B cell (primary cell): ENCODE results near the gene OMA1. TPM values are rescaled to one million over a fixed set of nuclear protein-coding genes. Genes with fewer than 3 reads are reported as not detected.

Experiments
- ATAC-seq: fragments of 200-7000 bp; cut with Tn5 transposase; one replicate; pipeline ENCODE4 v1.10.0; 2021; ENCODE audit warnings: low read depth, mild to moderate bottlenecking, moderate number of reproducible peaks, moderate library complexity
- CTCF ChIA-PET: fragments of 350-600 bp; sonication (Branson Sonifier 250); formaldehyde crosslinking; loops from one replicate; lab custom pipeline; 2021; ENCODE audit warnings: antibody characterized with exemption, inconsistent platforms; lab: Charles Lee
- POLR2A ChIA-PET: fragments of 350-600 bp; sonication (Branson Sonifier 250); formaldehyde crosslinking; loops from one replicate; lab custom pipeline; 2021; ENCODE audit warnings: antibody characterized with exemption; lab: Charles Lee
- DNase-seq: peaks from one replicate; pipeline ENCODE4 v3.0.0; 2013
- H2AFZ ChIP-seq: 2 replicates; pipeline ENCODE4 v1.6.1; 2012; ENCODE audit warnings: mild to moderate bottlenecking, low read depth, low read length; ENCODE audit not compliant: insufficient read depth, poor library complexity, severe bottlenecking
- H3K27ac ChIP-seq, 2 donors: 1 replicate in 1 of 2; 2 replicates in 1 of 2; pipeline ENCODE4 v1.5.1; 2012 to 2013; ENCODE audit warnings: low read length in 2 of 2, mild to moderate bottlenecking in 2 of 2, moderate library complexity in 1 of 2
- H3K27me3 ChIP-seq, 4 experiments: fragments of 200-600 bp in 1 of 4; sonication (generic) in 1 of 4; replicated peaks in 1 of 4; 1 replicate in 2 of 4; 2 replicates in 2 of 4; pipeline versions ENCODE4 v1.6.1 to v1.7.0; 2013 to 2016; ENCODE audit warnings: low read length in 3 of 4, mild to moderate bottlenecking in 2 of 4, mixed read lengths in 1 of 4, moderate library complexity in 1 of 4; ENCODE audit not compliant: insufficient read depth in 4 of 4, control insufficient read depth in 3 of 4; ENCODE audit errors: control extremely low read depth in 1 of 4
- H3K36me3 ChIP-seq, 2 experiments: replicated peaks in 1 of 2; 1 replicate in 1 of 2; 2 replicates in 1 of 2; pipeline versions ENCODE4 v1.6.1 to v1.7.1; 2013; ENCODE audit warnings: low read length in 1 of 2; ENCODE audit not compliant: insufficient read depth in 2 of 2, control insufficient read depth in 1 of 2; ENCODE audit errors: control extremely low read depth in 1 of 2, extremely low read depth in 1 of 2
- H3K4me1 ChIP-seq, 2 donors: fragments of 200-600 bp in 1 of 2; sonication (generic) in 1 of 2; 1 replicate in 1 of 2; 2 replicates in 1 of 2; pipeline versions ENCODE4 v1.5.1 to v1.6.1; 2013 to 2017; ENCODE audit warnings: low read length in 2 of 2; ENCODE audit not compliant: control insufficient read depth in 2 of 2, insufficient read depth in 2 of 2
- H3K4me2 ChIP-seq: replicated peaks from 2 replicates; pipeline ENCODE3; 2012; ENCODE audit warnings: mild to moderate bottlenecking, low read depth, low read length; ENCODE audit not compliant: poor library complexity, severe bottlenecking
- H3K4me3 ChIP-seq, 5 experiments: fragments of 200-600 bp in 1 of 5; sonication (generic) in 1 of 5; 1 replicate in 3 of 5; 2 replicates in 2 of 5; pipeline versions ENCODE4 v1.5.1 to v1.7.0; 2011 to 2016; ENCODE audit warnings: low read length in 4 of 5, mild to moderate bottlenecking in 4 of 5, low read depth in 2 of 5, control low read depth in 1 of 5, moderate library complexity in 1 of 5; ENCODE audit not compliant: insufficient read depth in 1 of 5; ENCODE audit errors: control extremely low read depth in 1 of 5, extremely low read depth in 1 of 5
- H3K79me2 ChIP-seq: fragments of 200-600 bp; sonication (generic); one replicate; pipeline ENCODE4 v1.6.0; 2016; ENCODE audit warnings: low read length; ENCODE audit not compliant: control insufficient read depth, insufficient read depth
- H3K9ac ChIP-seq: fragments of 200-600 bp; sonication (generic); 2 replicates; pipeline ENCODE4 v1.6.1; 2017; ENCODE audit warnings: mild to moderate bottlenecking, low read length, moderate library complexity
- H3K9me3 ChIP-seq, 3 donors: one replicate each; pipeline versions ENCODE4 v1.6.1 to v1.7.1; 2013; ENCODE audit warnings: low read length in 2 of 3; ENCODE audit not compliant: control insufficient read depth in 2 of 3, insufficient read depth in 1 of 3; ENCODE audit errors: control extremely low read depth in 1 of 3
- H4K20me1 ChIP-seq: 2 replicates; pipeline ENCODE4 v1.6.0; 2012; ENCODE audit warnings: mild to moderate bottlenecking, low read length; ENCODE audit not compliant: insufficient read depth, control insufficient read depth, poor library complexity, severe bottlenecking
- H3K27ac Mint-ChIP-seq: one replicate; pipeline ENCODE4 v1.8.0; 2021; ENCODE audit warnings: mixed read lengths
- H3K27me3 Mint-ChIP-seq: one replicate; pipeline ENCODE4 v1.8.0; 2021; ENCODE audit warnings: mixed read lengths
- H3K4me1 Mint-ChIP-seq: one replicate; pipeline ENCODE4 v1.8.0; 2021; ENCODE audit warnings: mixed read lengths
- H3K4me3 Mint-ChIP-seq: one replicate; pipeline ENCODE4 v1.8.0; 2021; ENCODE audit warnings: mixed read lengths
- H3K9me3 Mint-ChIP-seq: one replicate; pipeline ENCODE4 v1.8.0; 2022; ENCODE audit warnings: mixed read lengths; ENCODE audit not compliant: insufficient read depth
- EZH2 ChIP-seq: IDR thresholded peaks from 2 replicates; pipeline ENCODE4 v1.6.1; 2012; ENCODE audit warnings: borderline replicate concordance, low read depth, mild to moderate bottlenecking, moderate library complexity, low read length; ENCODE audit not compliant: insufficient read depth, poor library complexity, severe bottlenecking
- WGBS: methylation state at CpG from one replicate; pipeline ENCODE4 v1.1.5; 2013; ENCODE audit warnings: missing lambda C conversion rate; ENCODE audit not compliant: insufficient coverage; 5-methylcytosine and 5-hydroxymethylcytosine counted together
- intact Hi-C: fragments of 100-400 bp; cut with micrococcal nuclease; formaldehyde crosslinking; loops from one replicate; pipeline ENCODE4 v1.10.0; 2022
- polyA plus RNA-seq: library from polyadenylated mRNA; depleted of rRNA; stranded (reverse); fragments of >200 nt; gene quantifications from 2 replicates; pipeline ENCODE4 v1.2.3, GENCODE V29; 2012
- total RNA-seq, 2 donors: library from RNA; stranded (reverse); fragments of 120-200 nt in 1 of 2; gene quantifications; 1 replicate in 1 of 2; 2 replicates in 1 of 2; pipeline versions ENCODE4 v1.2.3 to v1.2.4, GENCODE V29; 2013 to 2022
- TF ChIP-seq, protein P1 (sequence below): fragments of 200-600 bp; IDR thresholded peaks from one replicate; pipeline ENCODE4 v1.8.0; 2022; ENCODE audit warnings: antibody characterized with exemption, mild to moderate bottlenecking

OMA1 gene
- total and polyA plus RNA-seq, 2 donors (not counting 1 experiment from before 2014, with no cell fraction given) = 22.8 to 67.5 TPM

DNA sequence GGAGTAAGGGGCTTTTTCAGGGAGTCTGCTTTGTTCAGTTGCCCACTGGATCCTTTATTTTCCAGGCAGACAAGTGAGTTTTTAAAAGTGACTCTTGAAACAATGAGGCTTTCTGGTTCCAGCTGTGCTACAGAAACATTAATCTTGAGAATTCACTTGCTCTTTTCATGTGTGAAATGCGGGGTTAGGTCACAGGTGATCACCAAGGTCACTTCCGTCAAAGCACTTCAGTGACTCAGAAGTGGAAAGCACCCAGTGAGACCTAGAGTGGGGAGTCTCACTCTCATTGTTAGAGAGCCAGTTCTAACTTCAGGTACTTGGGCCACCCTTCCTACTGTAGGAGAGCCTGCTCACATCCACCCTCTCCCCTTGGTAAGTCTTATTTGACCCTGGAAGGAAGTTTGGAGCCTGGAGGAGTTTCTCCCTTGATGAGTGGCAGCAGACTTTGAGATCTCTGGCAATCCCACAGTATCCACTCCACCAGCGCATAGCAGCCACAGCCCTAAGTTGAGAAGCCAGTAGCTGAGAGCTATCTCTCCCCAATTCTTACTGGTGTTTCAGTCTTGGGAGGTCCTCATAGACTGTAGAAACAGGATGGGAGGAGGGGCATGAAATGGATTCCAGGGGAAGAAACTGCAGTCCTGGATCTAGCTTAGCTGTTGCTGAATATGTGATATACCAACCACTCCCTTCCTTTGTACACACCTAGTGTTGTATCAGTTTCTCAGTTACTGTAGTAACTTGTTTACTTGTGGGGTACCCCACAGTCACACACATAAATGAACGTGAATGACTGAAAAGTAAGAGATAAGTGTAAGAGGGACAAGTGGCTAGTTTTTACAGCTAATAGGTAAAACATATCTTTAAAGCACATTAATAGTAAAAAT lies 27.4 kb upstream of the OMA1 start:
- DNase-seq = peak; percentile 21
- intact Hi-C loops = no loop called here
- Histone ChIP-seq H3K4me1 (peaks cover 9 to 17% of the 10 kb centered on the region in 2 donors), H3K9ac (no peak overlapping the region), H2AFZ (no peak overlapping the region), H3K27ac (no peak overlapping the region), H3K36me3 (no peaks in the 10 kb centered on the region), H3K4me2 (no peak overlapping the region), H3K79me2 (no peaks in the 10 kb centered on the region), H3K27me3 (peaks cover 0 to 56% (median 47%) of the 10 kb centered on the region in 4 experiments), H3K9me3 (peaks cover 0 to 12% (median 1%) of the 10 kb centered on the region in 3 donors), H4K20me1 (no peaks in the 10 kb centered on the region), H3K4me3 (no peak overlapping the region)
- peak; percentile 67 for ATAC-seq
- CTCF ChIA-PET = no interaction called here
- Mint-ChIP-seq H3K27ac (no peak overlapping the region), H3K4me3 (no peak overlapping the region), H3K9me3 (no peaks in the 10 kb centered on the region), H3K4me1 (peaks cover 25% of the 10 kb centered on the region), H3K27me3 (peaks cover 72% of the 10 kb centered on the region)
- WGBS = 78% methylated on average over 2 of the region's 4 CpGs
- TF ChIP-seq EZH2 = no peak
- TF ChIP-seq, protein P1, sequence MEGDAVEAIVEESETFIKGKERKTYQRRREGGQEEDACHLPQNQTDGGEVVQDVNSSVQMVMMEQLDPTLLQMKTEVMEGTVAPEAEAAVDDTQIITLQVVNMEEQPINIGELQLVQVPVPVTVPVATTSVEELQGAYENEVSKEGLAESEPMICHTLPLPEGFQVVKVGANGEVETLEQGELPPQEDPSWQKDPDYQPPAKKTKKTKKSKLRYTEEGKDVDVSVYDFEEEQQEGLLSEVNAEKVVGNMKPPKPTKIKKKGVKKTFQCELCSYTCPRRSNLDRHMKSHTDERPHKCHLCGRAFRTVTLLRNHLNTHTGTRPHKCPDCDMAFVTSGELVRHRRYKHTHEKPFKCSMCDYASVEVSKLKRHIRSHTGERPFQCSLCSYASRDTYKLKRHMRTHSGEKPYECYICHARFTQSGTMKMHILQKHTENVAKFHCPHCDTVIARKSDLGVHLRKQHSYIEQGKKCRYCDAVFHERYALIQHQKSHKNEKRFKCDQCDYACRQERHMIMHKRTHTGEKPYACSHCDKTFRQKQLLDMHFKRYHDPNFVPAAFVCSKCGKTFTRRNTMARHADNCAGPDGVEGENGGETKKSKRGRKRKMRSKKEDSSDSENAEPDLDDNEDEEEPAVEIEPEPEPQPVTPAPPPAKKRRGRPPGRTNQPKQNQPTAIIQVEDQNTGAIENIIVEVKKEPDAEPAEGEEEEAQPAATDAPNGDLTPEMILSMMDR = no peak
- POLR2A ChIA-PET = interaction anchor here (1.4 kb wide), 1 partner anchor 27 kb away, joined by 3 read pairs; the partner anchor contains the start of gene OMA1

GRCh38 chr1:58573138-58573537 lies 26.6 kb upstream of the OMA1 start:
- ChIA-PET POLR2A (interaction anchor here (1.4 kb wide), 1 partner anchor 27 kb away, joined by 3 read pairs; the partner anchor contains the start of gene OMA1), CTCF (no interaction called here)
- Histone ChIP-seq H3K27ac (no peak overlapping the region), H3K4me3 (no peak overlapping the region), H3K9me3 (peaks cover 0 to 12% (median 1%) of the 10 kb centered on the region in 3 donors), H3K9ac (no peak overlapping the region), H3K79me2 (no peaks in the 10 kb centered on the region), H3K27me3 (peaks cover 0 to 55% (median 46%) of the 10 kb centered on the region in 4 experiments), H3K4me2 (no peak overlapping the region), H3K4me1 (peaks cover 9 to 17% of the 10 kb centered on the region in 2 donors), H2AFZ (no peak overlapping the region), H4K20me1 (no peaks in the 10 kb centered on the region), H3K36me3 (no peaks in the 10 kb centered on the region)
- WGBS = no CpG with 5 or more reads among the region's 2 CpGs
- Mint-ChIP-seq H3K4me1 (peaks cover 25% of the 10 kb centered on the region), H3K27me3 (peaks cover 74% of the 10 kb centered on the region), H3K27ac (no peak overlapping the region), H3K9me3 (no peaks in the 10 kb centered on the region), H3K4me3 (no peak overlapping the region)
- DNase-seq = no peak
- no peak for ATAC-seq
- intact Hi-C loops = no loop called here
- TF ChIP-seq, protein P1 = no peak
- no peak for TF ChIP-seq EZH2
